Breast epithelium (tissue), 3 donors: Measurements from ENCODE around the gene EIF4G1.

Experiments used
- POLR2AphosphoS5 ChIP-seq, 3 donors: sonication (generic); formaldehyde crosslinking; IDR thresholded peaks; one replicate each; pipeline ENCODE4 v1.6.1; 2017; ENCODE audit warnings: antibody characterized with exemption in 3 of 3
- TF ChIP-seq, protein P1 (sequence below), 3 donors: fragments of 450-650 bp; IDR thresholded peaks; one replicate each; pipeline ENCODE4 v1.5.1; 2016 to 2017; ENCODE audit warnings: antibody characterized with exemption in 3 of 3, mild to moderate bottlenecking in 3 of 3, moderate library complexity in 3 of 3

DNA sequence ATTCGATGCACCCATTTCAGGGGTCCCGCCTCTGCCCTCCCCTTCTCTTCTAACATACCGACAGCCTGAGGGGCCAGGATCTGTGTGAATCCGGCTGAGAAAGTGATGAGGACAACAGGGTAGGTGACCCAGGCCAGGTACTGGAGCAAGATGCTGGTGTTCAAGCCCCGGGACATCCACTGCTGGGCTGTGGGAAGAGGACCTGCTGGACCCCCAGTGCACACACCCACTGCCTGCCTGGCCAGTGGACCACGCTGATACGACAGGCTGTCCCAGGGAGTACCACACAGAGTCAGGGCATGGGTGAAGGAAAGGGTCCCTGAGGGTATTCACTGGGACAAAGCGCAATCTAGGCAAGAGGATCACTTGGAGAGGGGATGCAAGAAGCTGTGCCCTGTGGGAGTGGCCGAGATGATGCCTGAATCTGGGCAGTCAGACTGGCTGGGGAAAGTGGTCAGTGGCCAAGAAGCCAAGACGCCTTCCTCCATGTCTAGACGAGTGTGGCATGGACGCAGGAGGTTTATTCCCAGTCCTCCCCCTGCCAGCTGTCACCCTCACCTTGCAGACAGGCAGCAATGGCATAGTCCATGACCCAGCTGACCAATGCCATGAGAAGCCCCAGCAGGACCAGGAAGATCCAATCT, 43.8 kb downstream of the EIF4G1 start:
- TF ChIP-seq POLR2AphosphoS5 (IDR thresholded peaks at IDR 0.05), result no peak
- TF ChIP-seq, protein P1, sequence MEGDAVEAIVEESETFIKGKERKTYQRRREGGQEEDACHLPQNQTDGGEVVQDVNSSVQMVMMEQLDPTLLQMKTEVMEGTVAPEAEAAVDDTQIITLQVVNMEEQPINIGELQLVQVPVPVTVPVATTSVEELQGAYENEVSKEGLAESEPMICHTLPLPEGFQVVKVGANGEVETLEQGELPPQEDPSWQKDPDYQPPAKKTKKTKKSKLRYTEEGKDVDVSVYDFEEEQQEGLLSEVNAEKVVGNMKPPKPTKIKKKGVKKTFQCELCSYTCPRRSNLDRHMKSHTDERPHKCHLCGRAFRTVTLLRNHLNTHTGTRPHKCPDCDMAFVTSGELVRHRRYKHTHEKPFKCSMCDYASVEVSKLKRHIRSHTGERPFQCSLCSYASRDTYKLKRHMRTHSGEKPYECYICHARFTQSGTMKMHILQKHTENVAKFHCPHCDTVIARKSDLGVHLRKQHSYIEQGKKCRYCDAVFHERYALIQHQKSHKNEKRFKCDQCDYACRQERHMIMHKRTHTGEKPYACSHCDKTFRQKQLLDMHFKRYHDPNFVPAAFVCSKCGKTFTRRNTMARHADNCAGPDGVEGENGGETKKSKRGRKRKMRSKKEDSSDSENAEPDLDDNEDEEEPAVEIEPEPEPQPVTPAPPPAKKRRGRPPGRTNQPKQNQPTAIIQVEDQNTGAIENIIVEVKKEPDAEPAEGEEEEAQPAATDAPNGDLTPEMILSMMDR (IDR thresholded peaks at IDR 0.05), result no peak
